Measurements from ENCODE around the gene RNF212B.

RNF212B gene

DNA sequence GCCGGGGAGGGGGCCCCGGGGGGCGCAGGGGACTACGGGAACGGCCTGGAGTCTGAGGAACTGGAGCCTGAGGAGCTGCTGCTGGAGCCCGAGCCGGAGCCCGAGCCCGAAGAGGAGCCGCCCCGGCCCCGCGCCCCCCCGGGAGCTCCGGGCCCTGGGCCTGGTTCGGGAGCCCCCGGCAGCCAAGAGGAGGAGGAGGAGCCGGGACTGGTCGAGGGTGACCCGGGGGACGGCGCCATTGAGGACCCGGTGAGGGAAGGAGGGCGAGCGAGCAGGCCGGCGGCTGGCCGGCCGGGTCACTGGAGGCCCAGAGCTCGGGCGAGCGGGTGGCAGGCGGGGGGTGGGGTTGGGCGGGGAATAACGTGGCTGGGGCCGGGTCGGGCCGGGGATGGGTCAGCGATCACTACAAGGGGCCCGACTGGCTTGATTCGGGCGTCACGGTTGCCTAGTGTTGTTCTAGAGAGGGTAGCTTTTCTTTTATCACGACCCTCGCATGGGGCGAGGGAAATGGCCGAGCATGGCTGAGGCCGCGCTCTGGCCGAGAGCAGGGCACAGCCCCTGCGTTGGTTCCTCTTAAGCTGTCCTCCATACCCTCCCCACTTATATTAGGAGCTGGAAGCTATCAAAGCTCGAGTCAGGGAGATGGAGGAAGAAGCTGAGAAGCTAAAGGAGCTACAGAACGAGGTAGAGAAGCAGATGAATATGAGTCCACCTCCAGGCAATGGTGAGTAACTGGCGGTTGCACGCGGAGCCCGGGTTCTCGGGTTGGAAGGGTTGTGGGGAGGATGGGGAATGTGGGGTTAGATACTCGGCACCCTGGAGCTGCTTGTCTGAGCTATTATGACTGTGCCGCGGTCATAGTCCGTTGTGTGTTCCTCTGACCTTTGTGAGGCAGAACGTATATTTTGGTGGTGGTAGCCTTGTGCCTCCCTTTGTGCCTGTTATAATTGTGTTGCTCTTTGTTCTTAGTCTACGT is 84.1 kb downstream of the RNF212B start:
- DNase-seq, result peak; percentile 47 to 53

Data from activated CD4-positive, alpha-beta T cell treated with anti-CD3 and anti-CD28 coated beads, Interleukin-2, amount 50 U/mL, for 4 hours (primary cell).